Measurements from ENCODE around the gene PROS1. TPM values are rescaled to one million over a fixed set of nuclear protein-coding genes. Genes with fewer than 3 reads are reported as not detected.

The PROS1 gene
- total and polyA plus RNA-seq, 9 of the 15 experiments (the other 6 are each of a cell fraction or from before 2014, with no cell fraction given) = 5.5 to 50.5 (median 22.7) TPM

DNA sequence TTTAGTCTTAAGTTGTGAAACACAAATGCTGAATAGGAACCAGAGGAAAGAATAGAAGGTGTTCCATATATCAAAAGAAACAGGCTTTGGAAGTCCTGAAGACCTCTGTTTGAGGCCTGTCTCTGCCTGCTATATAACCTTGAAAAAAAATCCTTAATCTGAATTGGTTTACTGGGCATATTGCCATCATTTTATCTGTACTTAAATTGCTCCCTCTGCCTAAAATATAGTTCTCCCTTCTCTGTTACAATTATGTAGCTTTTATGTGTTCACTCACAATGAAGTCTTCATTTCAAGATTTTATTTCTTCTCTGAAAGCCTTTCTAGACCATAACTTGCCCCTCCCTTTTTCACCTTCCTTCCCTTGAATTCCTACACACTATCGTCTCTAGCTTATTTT, 27.5 kb upstream of the PROS1 start:
- DNase-seq (ENCODE audit: extremely low read depth in 1 of 4, low spot score in 3 of 4) (no peak), FAIRE-seq (no peak), ATAC-seq (no peak)
- POLR2A ChIA-PET = interaction anchor here (1.0 kb wide), 1 partner anchor 12 kb away, joined by 3 read pairs; no protein-coding TSS in a partner anchor
- CTCF ChIA-PET (ENCODE audit: low intra/inter-chr PET ratio) = no interaction called here
- no TSS peak for BruUV-seq (replicated peaks)
- Histone ChIP-seq H3K4me2 (ENCODE audit: insufficient read depth, low read length) (no peak overlapping the region), H3K9me3 (replicated peaks; ENCODE audit: control insufficient read depth, insufficient read depth, low read depth, low read length) (no peaks in the 10 kb centered on the region), H3K9me1 (ENCODE audit: control insufficient read depth, insufficient read depth, low read length) (no peaks in the 10 kb centered on the region), H3K4me1 (replicated peaks in 1 of 2; ENCODE audit: control insufficient read depth in 2 of 2, insufficient read depth in 2 of 2, low read length in 2 of 2) (no peaks in the 10 kb centered on the region), H3K36me3 (ENCODE audit: control insufficient read depth, insufficient read depth, low read length) (peaks cover 10% of the 10 kb centered on the region; the same call in 1 of the 3 replicates), H3K4me3 (no peak overlapping the region), H3K27me3 (ENCODE audit: control insufficient read depth in 2 of 2, insufficient read depth in 2 of 2, low read length in 2 of 2) (no peaks in the 10 kb centered on the region), H3K27ac (ENCODE audit: extremely low read depth, low read depth, low read length) (no peak overlapping the region), H2AFZ (ENCODE audit: low read depth, low read length) (no peak overlapping the region), H3K79me2 (ENCODE audit: control insufficient read depth, insufficient read depth, low read length) (0 out of 3 replicates have a peak, but pooled peaks cover 3% of the 10 kb centered on the region), H4K20me1 (replicated peaks; ENCODE audit: control insufficient read depth, insufficient read depth, low read length) (no peaks in the 10 kb centered on the region), H3K9ac (ENCODE audit: insufficient read depth in 1 of 2, low read depth in 2 of 2, low read length in 2 of 2) (no peak overlapping the region)
- TF ChIP-seq STAT5B (CRISPR knock-in tag; IDR thresholded peaks at IDR 0.05) (no peak), FOXJ3 (CRISPR knock-in tag; IDR thresholded peaks at IDR 0.05) (no peak), XRCC3 (IDR thresholded peaks at IDR 0.05) (no peak), PHB (CRISPR knock-in tag; IDR thresholded peaks at IDR 0.05) (no peak), ZKSCAN1 (IDR thresholded peaks at IDR 0.05; ENCODE audit: low read depth, low read length) (no peak), NCOA1 (IDR thresholded peaks at IDR 0.05; ENCODE audit: low read depth) (no peak), CBFA2T3 (IDR thresholded peaks at IDR 0.05) (no peak), RAD51 (IDR thresholded peaks at IDR 0.05; ENCODE audit: borderline replicate concordance, low read depth) (no peak)
- TF ChIP-seq, protein P1, sequence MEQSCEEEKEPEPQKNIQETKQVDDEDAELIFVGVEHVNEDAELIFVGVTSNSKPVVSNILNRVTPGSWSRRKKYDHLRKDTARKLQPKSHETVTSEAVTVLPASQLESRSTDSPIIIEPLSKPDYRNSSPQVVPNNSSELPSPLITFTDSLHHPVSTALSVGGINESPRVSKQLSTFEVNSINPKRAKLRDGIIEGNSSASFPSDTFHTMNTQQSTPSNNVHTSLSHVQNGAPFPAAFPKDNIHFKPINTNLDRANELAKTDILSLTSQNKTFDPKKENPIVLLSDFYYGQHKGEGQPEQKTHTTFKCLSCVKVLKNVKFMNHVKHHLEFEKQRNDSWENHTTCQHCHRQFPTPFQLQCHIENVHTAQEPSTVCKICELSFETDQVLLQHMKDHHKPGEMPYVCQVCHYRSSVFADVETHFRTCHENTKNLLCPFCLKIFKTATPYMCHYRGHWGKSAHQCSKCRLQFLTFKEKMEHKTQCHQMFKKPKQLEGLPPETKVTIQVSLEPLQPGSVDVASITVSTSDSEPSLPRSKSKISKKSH (CRISPR knock-in tag; IDR thresholded peaks at IDR 0.05) = no peak
- TF ChIP-seq, protein P2, sequence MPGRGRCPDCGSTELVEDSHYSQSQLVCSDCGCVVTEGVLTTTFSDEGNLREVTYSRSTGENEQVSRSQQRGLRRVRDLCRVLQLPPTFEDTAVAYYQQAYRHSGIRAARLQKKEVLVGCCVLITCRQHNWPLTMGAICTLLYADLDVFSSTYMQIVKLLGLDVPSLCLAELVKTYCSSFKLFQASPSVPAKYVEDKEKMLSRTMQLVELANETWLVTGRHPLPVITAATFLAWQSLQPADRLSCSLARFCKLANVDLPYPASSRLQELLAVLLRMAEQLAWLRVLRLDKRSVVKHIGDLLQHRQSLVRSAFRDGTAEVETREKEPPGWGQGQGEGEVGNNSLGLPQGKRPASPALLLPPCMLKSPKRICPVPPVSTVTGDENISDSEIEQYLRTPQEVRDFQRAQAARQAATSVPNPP (IDR thresholded peaks at IDR 0.05; ENCODE audit: borderline replicate concordance, insufficient read depth, insufficient read length) = no peak
- TF ChIP-seq, protein P3, sequence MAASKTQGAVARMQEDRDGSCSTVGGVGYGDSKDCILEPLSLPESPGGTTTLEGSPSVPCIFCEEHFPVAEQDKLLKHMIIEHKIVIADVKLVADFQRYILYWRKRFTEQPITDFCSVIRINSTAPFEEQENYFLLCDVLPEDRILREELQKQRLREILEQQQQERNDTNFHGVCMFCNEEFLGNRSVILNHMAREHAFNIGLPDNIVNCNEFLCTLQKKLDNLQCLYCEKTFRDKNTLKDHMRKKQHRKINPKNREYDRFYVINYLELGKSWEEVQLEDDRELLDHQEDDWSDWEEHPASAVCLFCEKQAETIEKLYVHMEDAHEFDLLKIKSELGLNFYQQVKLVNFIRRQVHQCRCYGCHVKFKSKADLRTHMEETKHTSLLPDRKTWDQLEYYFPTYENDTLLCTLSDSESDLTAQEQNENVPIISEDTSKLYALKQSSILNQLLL (CRISPR knock-in tag; IDR thresholded peaks at IDR 0.05; ENCODE audit: borderline replicate concordance) = no peak
- TF ChIP-seq, protein P4, sequence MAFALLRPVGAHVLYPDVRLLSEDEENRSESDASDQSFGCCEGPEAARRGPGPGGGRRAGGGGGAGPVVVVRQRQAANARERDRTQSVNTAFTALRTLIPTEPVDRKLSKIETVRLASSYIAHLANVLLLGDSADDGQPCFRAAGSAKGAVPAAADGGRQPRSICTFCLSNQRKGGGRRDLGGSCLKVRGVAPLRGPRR (CRISPR knock-in tag; IDR thresholded peaks at IDR 0.05) = no peak
- intact Hi-C loops (cut with micrococcal nuclease) = no loop called here
- 29% methylated on average over 1 of the region's 1 CpG for WGBS (ENCODE audit: insufficient coverage, low coverage, missing lambda C conversion rate)
- in situ Hi-C loops (cut with MboI) = no loop called here

Data from K562 (cell line).